Lower leg skin (tissue), 4 donors: ENCODE data around the gene TRIM4. TPM values are rescaled to one million over a fixed set of nuclear protein-coding genes. Genes with fewer than 3 reads are reported as not detected.
"Not testable (repeated sequence)": the region's sequence is repeated elsewhere in the genome, so short reads cannot be mapped to it uniquely, and the experiment has no call there.

Experiments used
- DNase-seq, 2 donors: peaks; one replicate each; pipeline ENCODE4 v3.0.0-alpha.2; 2019; ENCODE audit warnings: low spot score in 2 of 2
- H3K4me3 ChIP-seq: fragments of 200-600 bp; sonication (generic); 2 replicates; pipeline ENCODE4 v1.5.1; 2017; ENCODE audit warnings: mild to moderate bottlenecking, low read depth; ENCODE audit not compliant: poor library complexity, severe bottlenecking
- POLR2A ChIP-seq, 2 donors: fragments of 450-650 bp; IDR thresholded peaks; one replicate each; pipeline ENCODE4 v1.6.1; 2016 to 2017; ENCODE audit warnings: antibody characterized with exemption in 2 of 2, mild to moderate bottlenecking in 1 of 2, moderate library complexity in 1 of 2
- WGBS, 2 donors: methylation state at CpG; one replicate each; pipeline ENCODE4 v1.1.5; 2018; 5-methylcytosine and 5-hydroxymethylcytosine counted together
- intact Hi-C: fragments of 100-400 bp; cut with DNase I; formaldehyde crosslinking; loops from one replicate; pipeline ENCODE4 v1.15.0; 2023; ENCODE audit warnings: low total_unique reads
- total RNA-seq, 4 donors: library from RNA; depleted of rRNA; stranded (reverse); fragments of >200 nt; gene quantifications; one replicate each; pipeline ENCODE4 v1.1.0, GENCODE V29; 2016
- TF ChIP-seq, protein P1 (sequence below), 3 donors: fragments of 450-650 bp; IDR thresholded peaks; one replicate each; pipeline ENCODE4 v1.5.1; 2016; ENCODE audit warnings: antibody characterized with exemption in 3 of 3, mild to moderate bottlenecking in 3 of 3, moderate library complexity in 2 of 3

The TRIM4 gene
- total RNA-seq, 4 donors from 2014 or later = 48.4 to 60.0 (median 57.9) TPM

DNA sequence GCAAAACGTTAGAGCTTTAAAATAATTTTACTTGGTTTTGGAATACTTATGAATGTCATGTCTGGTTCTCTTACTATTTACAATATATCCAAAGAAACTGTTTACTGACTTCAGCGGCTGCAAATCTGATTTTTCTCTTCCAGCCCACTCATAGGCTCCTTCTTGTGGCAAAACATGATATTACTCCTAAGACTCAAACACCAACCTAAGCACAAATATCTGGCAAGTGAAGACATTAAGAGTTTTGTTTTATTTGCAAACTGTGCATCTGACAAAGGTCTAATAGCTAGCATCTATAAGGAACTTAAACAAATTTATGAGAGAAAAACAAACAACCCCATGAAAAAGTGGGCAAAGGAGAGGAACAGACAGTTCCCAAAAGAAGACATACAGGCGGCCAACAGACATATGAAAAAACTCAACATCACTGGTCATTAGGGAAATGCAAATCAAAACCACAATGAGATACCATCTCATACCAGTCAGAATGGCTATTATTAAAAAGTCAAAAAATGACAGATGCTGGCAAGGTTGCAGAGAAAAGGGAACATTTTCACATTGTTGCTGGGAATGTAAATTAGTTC is 30.4 kb upstream of the TRIM4 start:
- no peak overlapping the region for H3K4me3 ChIP-seq
- intact Hi-C loops = no loop called here
- TF ChIP-seq, protein P1, sequence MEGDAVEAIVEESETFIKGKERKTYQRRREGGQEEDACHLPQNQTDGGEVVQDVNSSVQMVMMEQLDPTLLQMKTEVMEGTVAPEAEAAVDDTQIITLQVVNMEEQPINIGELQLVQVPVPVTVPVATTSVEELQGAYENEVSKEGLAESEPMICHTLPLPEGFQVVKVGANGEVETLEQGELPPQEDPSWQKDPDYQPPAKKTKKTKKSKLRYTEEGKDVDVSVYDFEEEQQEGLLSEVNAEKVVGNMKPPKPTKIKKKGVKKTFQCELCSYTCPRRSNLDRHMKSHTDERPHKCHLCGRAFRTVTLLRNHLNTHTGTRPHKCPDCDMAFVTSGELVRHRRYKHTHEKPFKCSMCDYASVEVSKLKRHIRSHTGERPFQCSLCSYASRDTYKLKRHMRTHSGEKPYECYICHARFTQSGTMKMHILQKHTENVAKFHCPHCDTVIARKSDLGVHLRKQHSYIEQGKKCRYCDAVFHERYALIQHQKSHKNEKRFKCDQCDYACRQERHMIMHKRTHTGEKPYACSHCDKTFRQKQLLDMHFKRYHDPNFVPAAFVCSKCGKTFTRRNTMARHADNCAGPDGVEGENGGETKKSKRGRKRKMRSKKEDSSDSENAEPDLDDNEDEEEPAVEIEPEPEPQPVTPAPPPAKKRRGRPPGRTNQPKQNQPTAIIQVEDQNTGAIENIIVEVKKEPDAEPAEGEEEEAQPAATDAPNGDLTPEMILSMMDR (IDR thresholded peaks at IDR 0.05) = no peak
- TF ChIP-seq POLR2A (IDR thresholded peaks at IDR 0.05) = no peak
- DNase-seq = no peak
- 48 to 58% methylated on average over 3 of the region's 3 CpGs for WGBS, 2 donors

DNA sequence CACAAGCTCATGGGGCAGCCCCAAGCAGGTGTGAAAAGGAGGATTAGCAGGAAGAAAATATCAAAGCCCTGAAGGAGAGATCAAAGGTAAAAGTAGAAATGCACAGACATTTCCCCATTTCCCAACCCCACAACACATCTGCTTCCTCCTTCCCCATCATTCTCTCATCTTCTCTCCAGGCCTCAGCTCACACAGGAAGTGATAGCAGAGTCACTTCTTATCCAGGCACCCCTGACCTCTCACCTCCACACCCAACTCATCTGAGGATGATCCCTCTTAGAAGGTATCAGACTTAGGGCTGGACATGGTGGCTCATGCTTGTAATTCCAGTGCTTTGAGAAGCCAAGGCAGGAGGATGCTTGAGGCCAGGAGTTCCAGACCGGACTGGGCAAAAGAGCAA is 28.3 kb upstream of the TRIM4 start:
- 47 to 80% methylated on average over 1 of the region's 1 CpG for WGBS, 2 donors
- no peak overlapping the region for H3K4me3 ChIP-seq
- intact Hi-C loops = no loop called here
- no peak for DNase-seq
- TF ChIP-seq, protein P1 (IDR thresholded peaks at IDR 0.05) = no peak
- no peak for TF ChIP-seq POLR2A (IDR thresholded peaks at IDR 0.05)

DNA sequence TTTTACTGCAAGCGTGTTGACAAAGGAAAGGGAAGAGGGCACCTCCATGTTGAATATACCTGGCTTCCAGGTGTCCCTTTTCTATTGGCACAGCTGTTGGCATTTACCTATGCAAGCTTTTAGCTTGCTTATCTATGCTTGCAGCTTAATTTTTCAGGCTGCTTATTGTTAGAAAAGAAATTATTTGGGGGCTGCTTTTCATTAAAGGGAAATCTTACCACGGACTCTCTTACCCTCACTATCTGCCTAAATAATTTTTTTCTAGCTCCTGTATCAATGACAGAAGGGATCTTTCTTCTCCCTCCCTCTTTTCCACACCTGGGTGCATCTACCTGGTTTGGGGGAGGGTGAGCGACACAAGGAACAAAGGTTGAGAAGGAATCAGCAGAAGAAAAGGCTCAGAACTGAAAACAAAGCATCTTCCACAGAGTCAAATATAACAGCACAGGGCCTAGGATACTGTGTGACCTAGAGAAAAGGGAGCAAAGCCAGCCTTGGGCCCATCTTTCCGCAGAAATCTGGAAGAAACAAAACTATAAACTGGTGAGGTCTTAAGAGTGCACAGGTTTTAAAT is 25.3 kb upstream of the TRIM4 start:
- intact Hi-C loops = no loop called here
- TF ChIP-seq POLR2A (IDR thresholded peaks at IDR 0.05) = no peak
- TF ChIP-seq, protein P1 (IDR thresholded peaks at IDR 0.05) = no peak
- WGBS, 2 donors = 59 to 66% methylated on average over 4 of the region's 4 CpGs
- DNase-seq = no peak
- H3K4me3 ChIP-seq = no peak overlapping the region

DNA sequence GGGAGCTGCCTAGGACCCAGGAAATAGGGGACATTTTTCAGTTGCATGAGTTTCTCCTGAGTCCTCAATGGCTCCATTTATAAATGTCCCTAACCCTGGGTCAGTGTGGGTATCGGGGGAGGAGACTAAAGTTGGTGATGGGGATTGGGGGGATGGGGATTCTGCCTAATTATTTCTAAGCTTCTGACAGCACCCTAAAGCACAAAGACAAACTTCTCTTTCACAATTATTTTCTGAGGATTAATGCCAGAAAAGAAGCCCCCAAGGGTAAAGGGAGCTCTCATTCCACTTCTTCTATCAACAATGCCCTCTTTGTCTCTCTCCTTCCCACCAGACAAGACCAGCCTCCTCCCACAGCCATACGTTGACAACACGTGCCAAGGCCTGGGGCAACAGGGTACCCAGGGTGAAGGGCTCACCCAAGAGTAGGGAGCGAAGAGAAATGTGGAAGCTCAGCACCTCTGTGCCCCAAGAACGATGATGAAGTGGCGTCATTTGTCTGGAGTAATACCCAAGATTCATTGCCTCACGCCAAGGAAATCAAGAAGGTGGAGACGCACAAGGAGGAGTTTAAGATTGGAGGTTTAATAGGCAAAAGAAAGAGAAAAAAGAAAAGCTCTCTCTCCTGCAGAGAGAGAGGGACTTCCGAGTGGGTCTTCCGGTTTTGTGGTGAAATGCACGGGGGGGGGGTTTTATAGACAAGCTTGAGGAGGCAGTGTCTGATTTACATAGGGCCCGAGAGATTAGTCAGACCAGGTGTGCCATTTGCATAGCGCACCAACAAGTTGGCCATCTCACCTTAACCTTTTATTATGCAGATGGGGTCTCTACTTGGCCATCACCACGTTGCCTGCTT is 24.5 kb upstream of the TRIM4 start:
- intact Hi-C loops = no loop called here
- TF ChIP-seq, protein P1 (IDR thresholded peaks at IDR 0.05) = no peak
- WGBS, 2 donors = 27 to 30% methylated on average over 14 of the region's 14 CpGs
- no peak for DNase-seq
- no peak overlapping the region for H3K4me3 ChIP-seq

DNA sequence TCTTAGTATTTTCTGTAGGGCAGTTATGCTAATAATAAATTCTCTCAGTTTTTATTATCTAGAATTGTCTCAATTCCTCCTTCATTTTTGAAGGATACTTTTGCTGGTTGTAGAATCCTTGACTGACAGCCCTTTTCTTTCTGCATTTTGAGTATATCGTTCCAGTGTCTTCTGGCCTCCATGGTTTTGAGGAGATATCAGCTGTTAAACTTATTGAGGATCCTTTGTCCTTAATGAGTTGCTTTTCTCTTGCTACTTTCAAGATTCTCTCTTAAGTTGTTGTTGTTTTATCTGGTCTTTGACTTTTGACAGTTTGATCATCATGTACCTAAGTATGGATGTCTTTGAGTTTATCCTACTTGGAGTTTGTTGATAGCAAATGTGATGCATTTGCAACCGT is 19.0 kb upstream of the TRIM4 start:
- intact Hi-C loops = no loop called here
- WGBS, 2 donors = 92 to 96% methylated on average over 2 of the region's 2 CpGs
- no peak overlapping the region for H3K4me3 ChIP-seq
- no peak for TF ChIP-seq POLR2A (IDR thresholded peaks at IDR 0.05)
- TF ChIP-seq, protein P1 (IDR thresholded peaks at IDR 0.05) = no peak
- DNase-seq = no peak

DNA sequence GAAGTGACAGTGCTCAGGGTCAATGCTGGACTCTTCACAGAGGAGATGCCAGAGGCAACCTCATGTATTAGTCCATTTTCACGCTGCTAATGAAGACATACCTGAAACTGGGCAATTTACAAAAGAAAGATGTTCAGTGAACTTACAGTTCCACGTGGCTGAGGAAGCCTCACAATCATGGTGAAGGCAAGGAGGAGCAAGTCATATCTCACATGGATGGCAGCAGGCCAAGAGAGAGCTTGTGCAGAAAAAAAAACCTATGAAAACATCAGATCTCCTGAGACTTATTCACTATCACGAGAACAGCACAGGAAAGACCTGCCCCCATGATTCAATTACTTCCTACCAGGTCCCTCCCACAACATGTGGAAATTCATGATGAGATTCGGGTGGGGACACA is 15.7 kb upstream of the TRIM4 start:
- WGBS, 2 donors = 41% methylated on average over 4 of the region's 4 CpGs
- H3K4me3 ChIP-seq, DNase-seq, intact Hi-C loops: not testable (repeated sequence)
